Trophoblast cell (in vitro differentiated cells and primary cell): Measurements from ENCODE around the gene DOCK2.

Source experiments
- DNase-seq, 2 donors: peaks; one replicate each; pipeline ENCODE4 v3.0.0-alpha.2; 2016
- H2AFZ ChIP-seq: 2 replicates; pipeline ENCODE4 v1.6.1; 2013; ENCODE audit warnings: low read length, moderate library complexity, mild to moderate bottlenecking; ENCODE audit not compliant: insufficient read depth, poor library complexity
- H2AK5ac ChIP-seq: 2 replicates; pipeline ENCODE4 v1.6.1; 2013; ENCODE audit warnings: mild to moderate bottlenecking, low read length
- H2BK120ac ChIP-seq: 2 replicates; pipeline ENCODE4 v1.6.1; 2013; ENCODE audit warnings: low read length, mild to moderate bottlenecking, moderate library complexity; ENCODE audit not compliant: insufficient read depth, poor library complexity
- H2BK12ac ChIP-seq: 2 replicates; pipeline ENCODE4 v1.6.1; 2013; ENCODE audit warnings: mild to moderate bottlenecking, low read length, moderate library complexity
- H2BK5ac ChIP-seq: 2 replicates; pipeline ENCODE4 v1.6.1; 2013; ENCODE audit warnings: low read length, low read depth, moderate library complexity, mild to moderate bottlenecking; ENCODE audit not compliant: poor library complexity
- H3K14ac ChIP-seq: 2 replicates; pipeline ENCODE4 v1.6.1; 2013; ENCODE audit warnings: mild to moderate bottlenecking, low read length
- H3K18ac ChIP-seq: 2 replicates; pipeline ENCODE4 v1.6.1; 2013; ENCODE audit warnings: mild to moderate bottlenecking, low read length
- H3K23ac ChIP-seq: 2 replicates; pipeline ENCODE4 v1.6.1; 2013; ENCODE audit warnings: low read length
- H3K27ac ChIP-seq: 2 replicates; pipeline ENCODE4 v1.5.1; 2013; ENCODE audit warnings: low read depth, mild to moderate bottlenecking, inconsistent platforms, low read length, moderate library complexity
- H3K27me3 ChIP-seq: 2 replicates; pipeline ENCODE4 v1.6.1; 2013; ENCODE audit warnings: inconsistent platforms, mild to moderate bottlenecking, low read length, moderate library complexity; ENCODE audit not compliant: insufficient read depth
- H3K36me3 ChIP-seq, 2 experiments: 1 replicate in 1 of 2; 2 replicates in 1 of 2; pipeline ENCODE4 v1.6.1; 2013; ENCODE audit warnings: low read length in 2 of 2, mild to moderate bottlenecking in 2 of 2, moderate library complexity in 1 of 2; ENCODE audit not compliant: insufficient read depth in 2 of 2, control insufficient read depth in 1 of 2
- H3K4ac ChIP-seq: 2 replicates; pipeline ENCODE4 v1.6.1; 2013; ENCODE audit warnings: low read depth, mild to moderate bottlenecking, low read length, moderate library complexity
- H3K4me1 ChIP-seq, 2 experiments: 1 replicate in 1 of 2; 2 replicates in 1 of 2; pipeline ENCODE4 v1.6.1; 2013; ENCODE audit warnings: low read length in 2 of 2, mild to moderate bottlenecking in 2 of 2, moderate library complexity in 1 of 2; ENCODE audit not compliant: insufficient read depth in 2 of 2, control insufficient read depth in 1 of 2
- H3K4me2 ChIP-seq: 2 replicates; pipeline ENCODE4 v1.6.1; 2013; ENCODE audit warnings: inconsistent platforms, mild to moderate bottlenecking, low read length, moderate library complexity
- H3K4me3 ChIP-seq: 2 replicates; pipeline ENCODE4 v1.5.1; 2013; ENCODE audit warnings: mild to moderate bottlenecking, low read depth, low read length, inconsistent platforms
- H3K79me1 ChIP-seq: one replicate; pipeline ENCODE4 v1.6.1; 2013; ENCODE audit warnings: low read length
- H3K79me2 ChIP-seq: 2 replicates; pipeline ENCODE4 v1.6.1; 2013; ENCODE audit warnings: low read length, mild to moderate bottlenecking; ENCODE audit not compliant: control insufficient read depth, insufficient read depth, poor library complexity
- H3K9ac ChIP-seq: 2 replicates; pipeline ENCODE4 v1.6.1; 2013; ENCODE audit warnings: mild to moderate bottlenecking, low read length
- H3K9me3 ChIP-seq: 2 replicates; pipeline ENCODE4 v1.6.1; 2013; ENCODE audit warnings: low read depth, mild to moderate bottlenecking, control low read depth, inconsistent platforms, low read length; ENCODE audit not compliant: insufficient read depth
- H4K12ac ChIP-seq: 2 replicates; pipeline ENCODE4 v1.6.1; 2013; ENCODE audit warnings: low read depth, mild to moderate bottlenecking, low read length, moderate library complexity
- H4K8ac ChIP-seq: 2 replicates; pipeline ENCODE4 v1.6.1; 2013; ENCODE audit warnings: low read depth, mild to moderate bottlenecking, low read length, moderate library complexity
- H4K91ac ChIP-seq: one replicate; pipeline ENCODE4 v1.6.1; 2013; ENCODE audit warnings: low read depth, mild to moderate bottlenecking, low read length, moderate library complexity
- WGBS: extraction: QIAGEN DNeasy Blood & Tissue Kit; methylation state at CpG from one replicate; pipeline ENCODE4 v1.1.7; 2013; ENCODE audit warnings: missing lambda C conversion rate; ENCODE audit not compliant: insufficient read length, insufficient coverage; ENCODE audit errors: extremely low coverage; 5-methylcytosine and 5-hydroxymethylcytosine counted together

DOCK2 gene

GRCh38 chr5:169970911-169971765 lies 334.1 kb downstream of the DOCK2 start:
- Histone ChIP-seq H2BK5ac (no peak overlapping the region), H4K8ac (peak overlapping the region; percentile 13), H2AFZ (no peak overlapping the region), H4K91ac (peak overlapping the region; percentile 31), H3K9ac (no peak overlapping the region), H3K79me1 (peaks cover 5% of the 10 kb centered on the region), H2BK12ac (no peak overlapping the region), H3K4ac (no peak overlapping the region), H3K18ac (no peak overlapping the region), H2BK120ac (no peak overlapping the region), H3K23ac (no peak overlapping the region), H3K36me3 (no peaks in the 10 kb centered on the region), H4K12ac (no peak overlapping the region), H3K9me3 (no peaks in the 10 kb centered on the region), H3K27me3 (no peaks in the 10 kb centered on the region), H3K14ac (no peak overlapping the region), H3K79me2 (no peaks in the 10 kb centered on the region), H3K4me2 (no peak overlapping the region), H3K4me1 (peaks cover 2 to 3% of the 10 kb centered on the region in 2 experiments), H3K4me3 (no peak overlapping the region), H3K27ac (no peak overlapping the region), H2AK5ac (no peak overlapping the region)
- WGBS: no CpG with 5 or more reads among the region's 8 CpGs
- peak in 1 of 2 donors; percentile 9 for DNase-seq

- Histone ChIP-seq H3K4me3 (no peak overlapping the region), H3K18ac (no peak overlapping the region)
These were observed 334.7 kb downstream of the DOCK2 start for GRCh38 chr5:169971780-169972179.

GRCh38 chr5:169973056-169973455 lies 336.0 kb downstream of the DOCK2 start:
- H3K79me2 ChIP-seq: no peaks in the 10 kb centered on the region
- H2BK120ac ChIP-seq: no peak overlapping the region
- H3K79me1 ChIP-seq: peaks cover 5% of the 10 kb centered on the region
- H2BK12ac ChIP-seq: no peak overlapping the region
- no peak overlapping the region for H2AK5ac ChIP-seq
- no peak overlapping the region for H4K91ac ChIP-seq
- H3K4me3 ChIP-seq: no peak overlapping the region
- no peak overlapping the region for H3K18ac ChIP-seq
- H3K23ac ChIP-seq: no peak overlapping the region
- H4K8ac ChIP-seq: no peak overlapping the region
- H3K14ac ChIP-seq: no peak overlapping the region
- no peak for DNase-seq
- no peak overlapping the region for H2BK5ac ChIP-seq
- H3K36me3 ChIP-seq: no peaks in the 10 kb centered on the region
- no peak overlapping the region for H3K4ac ChIP-seq
- no peak overlapping the region for H3K27ac ChIP-seq
- H3K4me1 ChIP-seq: peaks cover 3 to 7% of the 10 kb centered on the region in 2 experiments
- H3K9ac ChIP-seq: no peak overlapping the region
- WGBS: no CpG with 5 or more reads among the region's 3 CpGs
- no peak overlapping the region for H4K12ac ChIP-seq
- H2AFZ ChIP-seq: no peak overlapping the region
- H3K9me3 ChIP-seq: no peaks in the 10 kb centered on the region
- H3K4me2 ChIP-seq: no peak overlapping the region
- no peaks in the 10 kb centered on the region for H3K27me3 ChIP-seq

More at GRCh38 chr5:169971780-169972179, 334.7 kb downstream of the DOCK2 start:
- Histone ChIP-seq H3K79me1 (peaks cover 5% of the 10 kb centered on the region), H2BK12ac (no peak overlapping the region), H3K14ac (no peak overlapping the region), H2BK120ac (no peak overlapping the region), H4K91ac (peak overlapping the region; percentile 31), H3K36me3 (no peaks in the 10 kb centered on the region), H3K23ac (no peak overlapping the region), H3K4ac (no peak overlapping the region), H3K27ac (no peak overlapping the region), H3K4me1 (peaks cover 3% of the 10 kb centered on the region in 2 experiments), H4K8ac (peak overlapping the region; percentile 13), H3K79me2 (no peaks in the 10 kb centered on the region), H2BK5ac (no peak overlapping the region), H2AK5ac (no peak overlapping the region), H2AFZ (no peak overlapping the region), H4K12ac (no peak overlapping the region), H3K9ac (no peak overlapping the region), H3K4me2 (no peak overlapping the region), H3K9me3 (no peaks in the 10 kb centered on the region), H3K27me3 (no peaks in the 10 kb centered on the region)
- no CpG with 5 or more reads among the region's 1 CpG for WGBS
- DNase-seq: no peak

GRCh38 chr5:169974121-169974770 lies 337.2 kb downstream of the DOCK2 start:
- H4K8ac ChIP-seq: no peak overlapping the region
- H2BK12ac ChIP-seq: no peak overlapping the region
- no peak for DNase-seq
- H3K36me3 ChIP-seq: no peaks in the 10 kb centered on the region
- no peak overlapping the region for H3K14ac ChIP-seq
- H3K18ac ChIP-seq: no peak overlapping the region
- H3K79me1 ChIP-seq: peaks cover 5% of the 10 kb centered on the region
- no peak overlapping the region for H3K4ac ChIP-seq
- H3K9ac ChIP-seq: no peak overlapping the region
- no peaks in the 10 kb centered on the region for H3K9me3 ChIP-seq
- H2BK120ac ChIP-seq: no peak overlapping the region
- H3K27ac ChIP-seq: no peak overlapping the region
- H3K4me1 ChIP-seq: peaks cover 3 to 7% of the 10 kb centered on the region in 2 experiments
- H2AK5ac ChIP-seq: no peak overlapping the region
- H3K4me3 ChIP-seq: no peak overlapping the region
- no peak overlapping the region for H2AFZ ChIP-seq
- H4K91ac ChIP-seq: no peak overlapping the region
- WGBS: no CpG with 5 or more reads among the region's 6 CpGs
- H2BK5ac ChIP-seq: no peak overlapping the region
- H3K27me3 ChIP-seq: peaks cover 2% of the 10 kb centered on the region
- H4K12ac ChIP-seq: no peak overlapping the region
- H3K79me2 ChIP-seq: no peaks in the 10 kb centered on the region
- no peak overlapping the region for H3K4me2 ChIP-seq
- H3K23ac ChIP-seq: no peak overlapping the region
